Middle frontal gyrus (tissue), 1 donor: ENCODE data around the gene SLC35A5.

Experiments
- DNase-seq: peaks from one replicate; pipeline ENCODE4 v3.0.0-alpha.2; 2015; ENCODE audit warnings: low spot score; ENCODE audit errors: extremely low spot score

Gene SLC35A5

GRCh38 chr3:112623213-112623612 is 61.4 kb downstream of the SLC35A5 start:
- no peak for DNase-seq

DNA sequence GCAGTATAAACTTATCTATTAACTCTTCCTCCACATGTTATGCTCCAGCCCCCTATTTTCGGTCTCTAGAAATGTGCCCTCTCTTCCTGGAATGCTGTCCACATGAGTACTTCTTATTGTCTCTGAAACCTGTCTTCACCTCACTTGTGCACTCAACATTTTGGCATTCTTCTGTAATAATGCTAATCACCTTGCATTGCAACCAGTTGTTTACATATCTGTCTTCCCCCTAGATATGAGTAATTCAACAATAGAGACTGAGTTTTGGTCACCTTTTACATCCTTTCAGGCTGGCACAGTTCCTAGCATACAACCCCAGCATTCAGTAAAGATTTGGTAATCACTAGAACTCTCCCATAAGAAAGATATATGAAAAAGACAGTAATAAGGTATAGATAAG is 61.9 kb downstream of the SLC35A5 start:
- DNase-seq: no peak

DNA sequence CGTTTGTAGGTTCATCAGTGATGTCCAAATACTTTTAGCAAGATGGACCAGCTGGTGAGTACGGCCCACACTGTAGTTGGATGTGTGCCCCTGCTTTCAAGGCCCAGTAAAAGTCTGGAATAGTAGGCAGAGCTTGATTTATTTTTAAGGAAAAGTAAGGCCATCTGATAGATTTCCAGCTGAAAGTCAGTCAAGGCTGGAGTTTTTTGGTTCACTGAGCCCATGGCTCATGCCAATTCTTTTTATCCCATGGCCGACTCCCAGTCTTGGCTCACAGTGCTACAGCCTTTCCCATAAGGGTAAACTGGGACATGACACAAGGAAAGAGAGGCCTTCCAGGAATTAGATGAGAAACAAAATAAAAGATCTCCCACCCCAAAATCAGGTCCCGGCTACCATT is 65.6 kb downstream of the SLC35A5 start:
- DNase-seq: no peak

- no peak for DNase-seq
Observed at GRCh38 chr3:112627919-112628466, 66.1 kb downstream of the SLC35A5 start.

- DNase-seq: no peak
Observed at GRCh38 chr3:112629425-112629824, 67.6 kb downstream of the SLC35A5 start.

DNA sequence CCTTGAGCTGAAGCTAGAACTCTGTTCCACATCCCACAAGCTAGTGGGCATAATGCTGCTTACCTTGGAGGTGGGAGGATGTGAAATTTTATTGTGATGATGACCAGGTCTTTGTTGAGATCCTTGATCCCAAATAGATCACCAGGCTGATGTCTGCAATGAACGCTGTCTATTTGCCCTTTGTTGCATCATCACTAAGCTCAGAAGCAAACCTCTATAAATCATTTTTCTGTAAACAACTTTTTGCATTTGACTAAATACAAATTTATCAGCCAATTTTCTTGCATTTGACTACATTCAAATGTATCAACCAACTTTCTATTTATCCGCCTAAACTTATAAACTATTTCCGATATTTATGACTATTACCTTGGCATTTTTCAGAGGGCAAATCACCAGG is 69.4 kb downstream of the SLC35A5 start:
- DNase-seq: no peak

DNA sequence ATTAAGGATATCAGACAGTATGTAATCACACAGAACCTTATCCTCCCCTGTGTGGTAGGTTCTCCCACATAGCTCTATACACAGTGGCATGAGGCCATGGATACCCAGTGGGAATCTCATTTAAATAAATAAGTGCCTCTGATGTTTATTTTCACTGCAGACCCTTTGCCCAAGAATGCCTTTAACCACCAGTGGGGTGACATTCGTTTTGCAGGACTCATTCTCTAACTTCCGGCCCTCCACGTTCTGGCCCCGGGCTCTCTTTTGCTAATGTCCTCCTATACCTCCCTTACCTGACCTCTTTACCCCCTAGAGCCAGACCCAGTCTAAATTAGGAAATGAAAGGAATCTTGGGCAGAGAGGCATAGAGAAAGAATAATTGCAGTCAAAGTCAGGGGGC is 70.8 kb downstream of the SLC35A5 start:
- DNase-seq: no peak

DNA sequence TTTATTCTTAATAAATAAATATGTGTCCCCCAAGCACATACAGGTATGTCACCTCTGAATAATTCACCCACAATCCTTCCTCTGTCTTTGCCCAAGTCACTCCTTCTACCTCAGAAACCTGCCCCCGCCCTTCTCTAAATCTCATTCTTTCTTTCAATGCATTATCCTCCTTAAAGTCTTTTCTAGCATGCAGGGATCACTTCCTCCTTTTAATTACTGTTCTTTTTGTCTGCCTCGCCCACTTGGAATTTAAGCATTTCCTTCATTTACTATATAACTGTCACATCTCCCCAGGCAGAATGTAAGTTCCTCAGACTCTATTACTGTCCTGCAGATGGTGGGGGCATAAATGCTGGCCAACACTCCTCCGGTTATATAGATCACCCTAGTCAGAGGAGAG is 71.3 kb downstream of the SLC35A5 start:
- DNase-seq: no peak

- DNase-seq: no peak
Observed at GRCh38 chr3:112633757-112634156, 71.9 kb downstream of the SLC35A5 start.

DNA sequence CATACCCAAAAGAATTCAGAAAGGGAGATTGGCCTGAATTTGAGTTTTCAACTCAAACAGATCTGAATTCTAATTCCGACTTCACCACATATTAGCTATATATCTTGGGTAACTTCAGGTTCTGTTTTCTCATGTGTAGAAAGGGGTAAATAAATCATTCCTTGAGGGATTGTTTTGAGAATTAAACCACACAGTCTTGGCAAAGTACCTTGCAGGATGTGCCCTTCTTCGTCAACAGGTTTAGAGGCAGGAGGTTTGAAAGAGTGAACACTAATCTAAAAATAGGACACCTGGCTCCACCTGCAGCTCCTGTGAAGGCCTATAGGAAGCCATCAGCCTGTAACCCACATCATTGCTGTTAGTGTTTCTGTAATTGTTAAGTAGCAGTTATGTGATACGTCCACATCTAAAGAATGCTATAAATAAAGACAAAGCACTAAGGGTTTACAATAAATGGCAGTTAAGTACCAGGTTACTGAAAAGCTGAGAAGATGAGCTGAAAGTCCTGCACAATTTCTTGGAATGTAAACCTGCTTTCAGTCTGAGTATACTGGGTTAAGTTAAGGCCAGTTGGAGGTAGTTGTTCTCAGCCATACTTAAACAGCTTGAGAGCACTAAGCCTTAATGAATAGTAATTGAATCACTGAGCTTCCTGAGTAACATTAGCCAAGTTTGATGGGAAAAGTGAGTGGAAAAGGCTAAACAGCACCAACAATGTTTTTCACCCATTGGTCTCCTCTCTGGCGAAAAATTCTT is 73.1 kb downstream of the SLC35A5 start:
- DNase-seq: no peak
